ENCODE results near the gene CCDC85C.
A peak's percentile ranks its signal among the peaks of the same experiment; 100 is the strongest.

CCDC85C gene

GRCh38 chr14:99628887-99629618 is 25.0 kb upstream of the CCDC85C start:
- DNase-seq: peak; percentile 51

GRCh38 chr14:99627510-99628381 is 23.7 kb upstream of the CCDC85C start:
- DNase-seq: no peak

GRCh38 chr14:99627100-99627499 is 23.1 kb upstream of the CCDC85C start:
- no peak for DNase-seq

GRCh38 chr14:99626041-99626648 is 22.1 kb upstream of the CCDC85C start:
- DNase-seq: no peak

GRCh38 chr14:99625476-99625875 is 21.5 kb upstream of the CCDC85C start:
- no peak for DNase-seq

- DNase-seq: no peak
These were observed 21.0 kb upstream of the CCDC85C start for GRCh38 chr14:99624971-99625370.

GRCh38 chr14:99624024-99624423 is 20.0 kb upstream of the CCDC85C start:
- DNase-seq: no peak

GRCh38 chr14:99621948-99622347 is 17.9 kb upstream of the CCDC85C start:
- no peak for DNase-seq

GRCh38 chr14:99619835-99620834 is 16.1 kb upstream of the CCDC85C start:
- DNase-seq: no peak

- no peak for DNase-seq
These were observed 13.1 kb upstream of the CCDC85C start for GRCh38 chr14:99616832-99617800.

- no peak for DNase-seq
These were observed 11.6 kb upstream of the CCDC85C start for GRCh38 chr14:99615497-99616157.

- DNase-seq: no peak
These were observed 8.8 kb upstream of the CCDC85C start for GRCh38 chr14:99612738-99613330.

- DNase-seq: no peak
These were observed 8.2 kb upstream of the CCDC85C start for GRCh38 chr14:99612071-99612737.

GRCh38 chr14:99611646-99612045 is 7.6 kb upstream of the CCDC85C start:
- DNase-seq: no peak

GRCh38 chr14:99609245-99610170 is 5.5 kb upstream of the CCDC85C start:
- peak; percentile 35 for DNase-seq

- DNase-seq: no peak
These were observed 4.6 kb upstream of the CCDC85C start for GRCh38 chr14:99608591-99608990.

- DNase-seq: no peak
These were observed 2.4 kb upstream of the CCDC85C start for GRCh38 chr14:99606359-99606758.

GRCh38 chr14:99605299-99605961 is 1.4 kb upstream of the CCDC85C start:
- DNase-seq: peak; percentile 73

Data from NCI-H146 (cell line).